ENCODE measurements around the gene KCNJ9. TPM values are rescaled to one million over a fixed set of nuclear protein-coding genes. Genes with fewer than 3 reads are reported as not detected.
A peak's percentile ranks its signal among the peaks of the same experiment; 100 is the strongest.
"Not testable (repeated sequence)": the region's sequence is repeated elsewhere in the genome, so short reads cannot be mapped to it uniquely, and the experiment has no call there.

The KCNJ9 gene
- polyA plus RNA-seq, 3 donors, result 0.03 TPM; not detected in 2

- H3K27ac ChIP-seq (ENCODE audit: low read depth, low read length), result peak within 1 kb of the TSS; percentile 7
- 2 to 4% (median 3%) methylated on average over 45 to 64 of the region's 64 CpGs for WGBS, 3 donors
Measured at GRCh38 chr1:160097911-160098851, 16.8 kb downstream of the KCNJ9 start, which contains the start of gene IGSF8. Gene IGSF8 (minus strand): TSS chr1:160098619. CDS start chr1:160098472, 147 bp downstream.

- peak overlapping the region; percentile 7 for H3K27ac ChIP-seq (ENCODE audit: low read depth, low read length)
- WGBS, 3 donors, result 2 to 3% (median 3%) methylated on average over 29 to 40 of the region's 40 CpGs
Measured at GRCh38 chr1:160098852-160099561, 17.7 kb downstream of the KCNJ9 start.

- no peak overlapping the region for H3K27ac ChIP-seq (ENCODE audit: low read depth, low read length)
- 89 to 98% (median 91%) methylated on average over 2 of the region's 2 CpGs for WGBS, 3 donors
Measured at GRCh38 chr1:160099716-160100375, 18.5 kb downstream of the KCNJ9 start.

- H3K27ac ChIP-seq (ENCODE audit: low read depth, low read length), result no peak overlapping the region
- 22 to 25% (median 24%) methylated on average over 13 of the region's 13 CpGs for WGBS, 3 donors
Measured at GRCh38 chr1:160101037-160101716, 19.8 kb downstream of the KCNJ9 start.

- 72 to 76% (median 74%) methylated on average over 9 of the region's 9 CpGs for WGBS, 3 donors
- no peak overlapping the region for H3K27ac ChIP-seq (ENCODE audit: low read depth, low read length)
Measured at GRCh38 chr1:160101717-160102522, 20.6 kb downstream of the KCNJ9 start.

- no peak overlapping the region for H3K27ac ChIP-seq (ENCODE audit: low read depth, low read length)
- WGBS, 3 donors, result 60 to 71% (median 68%) methylated on average over 6 of the region's 6 CpGs
Measured at GRCh38 chr1:160103658-160104408, 22.5 kb downstream of the KCNJ9 start.

GRCh38 chr1:160104486-160104885, 23.1 kb downstream of the KCNJ9 start:
- no peak overlapping the region for H3K27ac ChIP-seq (ENCODE audit: low read depth, low read length)

GRCh38 chr1:160105155-160105554, 23.8 kb downstream of the KCNJ9 start:
- no peak overlapping the region for H3K27ac ChIP-seq (ENCODE audit: low read depth, low read length)
- WGBS, 3 donors, result 90 to 100% (median 97%) methylated on average over 5 of the region's 5 CpGs

More at GRCh38 chr1:160104486-160104885, 23.1 kb downstream of the KCNJ9 start:
- 55 to 68% (median 59%) methylated on average over 3 of the region's 3 CpGs for WGBS, 3 donors

GRCh38 chr1:160107512-160107911, 26.2 kb downstream of the KCNJ9 start:
- WGBS, 3 donors, result 89 to 94% (median 93%) methylated on average over 1 of the region's 1 CpG
- no peak overlapping the region for H3K27ac ChIP-seq (ENCODE audit: low read depth, low read length)

- H3K27ac ChIP-seq (ENCODE audit: low read depth, low read length), result no peak overlapping the region
- 30 to 50% (median 35%) methylated on average over 6 of the region's 6 CpGs for WGBS, 3 donors
Measured at GRCh38 chr1:160108888-160109662, 27.7 kb downstream of the KCNJ9 start.

- WGBS, 3 donors, result 51 to 62% (median 59%) methylated on average over 4 of the region's 4 CpGs
- H3K27ac ChIP-seq (ENCODE audit: low read depth, low read length), result no peak overlapping the region
Measured at GRCh38 chr1:160109686-160110085, 28.3 kb downstream of the KCNJ9 start.

- 91 to 94% (median 93%) methylated on average over 10 of the region's 10 CpGs for WGBS, 3 donors
- H3K27ac ChIP-seq (ENCODE audit: low read depth, low read length), result not testable (repeated sequence)
Measured at GRCh38 chr1:160111462-160111861, 30.1 kb downstream of the KCNJ9 start.

GRCh38 chr1:160112357-160112756, 31.0 kb downstream of the KCNJ9 start:
- 63 to 76% (median 75%) methylated on average over 12 of the region's 12 CpGs for WGBS, 3 donors
- H3K27ac ChIP-seq (ENCODE audit: low read depth, low read length), result no peak overlapping the region

GRCh38 chr1:160113407-160113806, 32.1 kb downstream of the KCNJ9 start:
- 73 to 88% (median 82%) methylated on average over 6 to 8 of the region's 8 CpGs for WGBS, 3 donors
- no peak overlapping the region for H3K27ac ChIP-seq (ENCODE audit: low read depth, low read length)

- H3K27ac ChIP-seq (ENCODE audit: low read depth, low read length), result no peak overlapping the region
- WGBS, 3 donors, result 75 to 89% (median 87%) methylated on average over 4 of the region's 4 CpGs
Measured at GRCh38 chr1:160114085-160114484, 32.7 kb downstream of the KCNJ9 start.

Measured in adipose tissue (tissue), 3 donors.